Chondrocyte (in vitro differentiated cells): ENCODE measurements around the gene CACNA1G. TPM values are rescaled to one million over a fixed set of nuclear protein-coding genes. Genes with fewer than 3 reads are reported as not detected.

Experiments used
- DNase-seq: peaks from one replicate; pipeline ENCODE4 v3.0.0; 2021; ENCODE audit warnings: mixed read lengths, low spot score
- H3K27ac Mint-ChIP-seq: one replicate; pipeline ENCODE4 v1.8.0; 2021; ENCODE audit warnings: mild to moderate bottlenecking, moderate library complexity, mixed read lengths; ENCODE audit not compliant: unreplicated experiment
- H3K27me3 Mint-ChIP-seq: 2 replicates; pipeline ENCODE4 v1.8.0; 2021; ENCODE audit warnings: low read depth, mixed read lengths
- H3K36me3 Mint-ChIP-seq: 2 replicates; pipeline ENCODE4 v1.8.0; 2021; ENCODE audit warnings: low read depth, mixed read lengths
- H3K4me1 Mint-ChIP-seq: 2 replicates; pipeline ENCODE4 v1.8.0; 2021; ENCODE audit warnings: low read depth, mild to moderate bottlenecking, mixed read lengths
- H3K4me3 Mint-ChIP-seq: one replicate; pipeline ENCODE4 v1.8.0; 2021; ENCODE audit warnings: mild to moderate bottlenecking, moderate library complexity, mixed read lengths; ENCODE audit not compliant: unreplicated experiment
- H3K9me3 Mint-ChIP-seq: 2 replicates; pipeline ENCODE4 v1.8.0; 2021; ENCODE audit warnings: low read depth, mixed read lengths
- total RNA-seq: library from RNA; stranded (reverse); gene quantifications from 3 replicates; pipeline ENCODE4 v1.2.1, GENCODE V29; 2021
- TF ChIP-seq, protein P1 (sequence below): fragments of 200-600 bp; sonication (generic); IDR thresholded peaks from 2 replicates; pipeline ENCODE4 v1.5.0; 2021; ENCODE audit warnings: antibody characterized with exemption, mild to moderate bottlenecking, moderate library complexity

The CACNA1G gene
- total RNA-seq, 1 donor from 2014 or later = 0.10 TPM

GRCh38 chr17:50580646-50581045 is 20.1 kb downstream of the CACNA1G start:
- Mint-ChIP-seq H3K9me3 (peaks cover 2% of the 10 kb centered on the region), H3K4me3 (no peak overlapping the region), H3K27ac (no peak overlapping the region), H3K27me3 (peaks cover 25% of the 10 kb centered on the region), H3K36me3 (no peaks in the 10 kb centered on the region), H3K4me1 (no peaks in the 10 kb centered on the region)
- DNase-seq = no peak
- TF ChIP-seq, protein P1, sequence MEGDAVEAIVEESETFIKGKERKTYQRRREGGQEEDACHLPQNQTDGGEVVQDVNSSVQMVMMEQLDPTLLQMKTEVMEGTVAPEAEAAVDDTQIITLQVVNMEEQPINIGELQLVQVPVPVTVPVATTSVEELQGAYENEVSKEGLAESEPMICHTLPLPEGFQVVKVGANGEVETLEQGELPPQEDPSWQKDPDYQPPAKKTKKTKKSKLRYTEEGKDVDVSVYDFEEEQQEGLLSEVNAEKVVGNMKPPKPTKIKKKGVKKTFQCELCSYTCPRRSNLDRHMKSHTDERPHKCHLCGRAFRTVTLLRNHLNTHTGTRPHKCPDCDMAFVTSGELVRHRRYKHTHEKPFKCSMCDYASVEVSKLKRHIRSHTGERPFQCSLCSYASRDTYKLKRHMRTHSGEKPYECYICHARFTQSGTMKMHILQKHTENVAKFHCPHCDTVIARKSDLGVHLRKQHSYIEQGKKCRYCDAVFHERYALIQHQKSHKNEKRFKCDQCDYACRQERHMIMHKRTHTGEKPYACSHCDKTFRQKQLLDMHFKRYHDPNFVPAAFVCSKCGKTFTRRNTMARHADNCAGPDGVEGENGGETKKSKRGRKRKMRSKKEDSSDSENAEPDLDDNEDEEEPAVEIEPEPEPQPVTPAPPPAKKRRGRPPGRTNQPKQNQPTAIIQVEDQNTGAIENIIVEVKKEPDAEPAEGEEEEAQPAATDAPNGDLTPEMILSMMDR = no peak

GRCh38 chr17:50581316-50581715 is 20.8 kb downstream of the CACNA1G start:
- no peaks in the 10 kb centered on the region for H3K36me3 Mint-ChIP-seq
- H3K4me1 Mint-ChIP-seq = no peaks in the 10 kb centered on the region
- no peak overlapping the region for H3K4me3 Mint-ChIP-seq
- H3K9me3 Mint-ChIP-seq = peaks cover 2% of the 10 kb centered on the region
- TF ChIP-seq, protein P1 = no peak
- no peak for DNase-seq
- H3K27me3 Mint-ChIP-seq = peaks cover 31% of the 10 kb centered on the region
- no peak overlapping the region for H3K27ac Mint-ChIP-seq

- no peak for DNase-seq
- Mint-ChIP-seq H3K9me3 (peaks cover 2% of the 10 kb centered on the region), H3K4me3 (no peak overlapping the region), H3K4me1 (no peaks in the 10 kb centered on the region), H3K36me3 (no peaks in the 10 kb centered on the region), H3K27me3 (peaks cover 30% of the 10 kb centered on the region), H3K27ac (no peak overlapping the region)
- TF ChIP-seq, protein P1 = no peak
Measured at GRCh38 chr17:50582741-50583140, 22.2 kb downstream of the CACNA1G start.

- peaks cover 3% of the 10 kb centered on the region for H3K4me1 Mint-ChIP-seq
- no peak for DNase-seq
- H3K36me3 Mint-ChIP-seq = no peaks in the 10 kb centered on the region
- H3K4me3 Mint-ChIP-seq = no peak overlapping the region
- peaks cover 25% of the 10 kb centered on the region for H3K27me3 Mint-ChIP-seq
- no peak overlapping the region for H3K27ac Mint-ChIP-seq
- peaks cover 2% of the 10 kb centered on the region for H3K9me3 Mint-ChIP-seq
- TF ChIP-seq, protein P1 = no peak
Measured at GRCh38 chr17:50583641-50584040, 23.1 kb downstream of the CACNA1G start.

DNA sequence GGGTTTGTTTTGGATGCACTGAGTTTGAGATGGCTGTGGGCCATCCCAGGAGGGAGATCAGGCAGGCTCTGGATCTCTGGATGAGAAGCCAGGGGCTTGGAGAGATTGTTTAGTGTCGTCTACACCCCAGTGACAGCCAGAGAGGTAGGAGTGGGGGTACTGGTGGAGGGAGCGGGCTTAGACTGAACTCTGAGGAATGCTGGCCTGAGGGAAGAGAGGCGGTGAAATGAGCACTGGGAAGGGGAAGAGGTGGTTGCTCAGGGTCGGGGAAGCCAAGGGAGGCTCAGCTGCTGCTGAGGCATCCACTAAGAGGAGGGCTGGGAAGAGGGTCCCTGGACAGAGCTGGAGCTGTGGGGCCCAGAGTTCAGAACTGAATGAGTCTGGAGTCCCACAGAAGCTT is 23.6 kb downstream of the CACNA1G start:
- TF ChIP-seq, protein P1 = no peak
- no peak for DNase-seq
- Mint-ChIP-seq H3K4me3 (no peak overlapping the region), H3K27ac (no peak overlapping the region), H3K9me3 (peaks cover 2% of the 10 kb centered on the region), H3K4me1 (peaks cover 8% of the 10 kb centered on the region), H3K36me3 (no peaks in the 10 kb centered on the region), H3K27me3 (peaks cover 20% of the 10 kb centered on the region)
